ENCODE measurements around the gene ZNF524.

DNA sequence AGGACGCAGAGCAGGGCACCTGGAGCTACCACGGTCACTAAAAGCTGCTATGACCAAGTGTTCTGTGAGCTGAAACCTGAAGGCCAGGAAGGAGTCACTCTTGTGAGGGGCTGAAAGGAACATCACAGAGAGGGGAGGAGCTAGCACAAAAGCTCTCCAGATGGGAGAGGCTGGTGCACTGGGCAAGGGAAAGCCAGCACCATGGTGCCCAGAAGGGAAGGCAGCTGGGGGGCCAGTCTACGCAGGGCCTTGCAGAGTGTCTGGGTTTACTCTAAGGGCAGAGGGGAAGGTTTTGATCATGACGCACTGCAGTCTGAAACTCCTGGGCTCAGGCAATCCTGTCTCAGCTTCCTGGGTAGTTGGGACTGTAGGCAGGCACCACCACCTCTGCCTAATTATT, 36.6 kb downstream of the ZNF524 start:
- TF ChIP-seq, protein P1, sequence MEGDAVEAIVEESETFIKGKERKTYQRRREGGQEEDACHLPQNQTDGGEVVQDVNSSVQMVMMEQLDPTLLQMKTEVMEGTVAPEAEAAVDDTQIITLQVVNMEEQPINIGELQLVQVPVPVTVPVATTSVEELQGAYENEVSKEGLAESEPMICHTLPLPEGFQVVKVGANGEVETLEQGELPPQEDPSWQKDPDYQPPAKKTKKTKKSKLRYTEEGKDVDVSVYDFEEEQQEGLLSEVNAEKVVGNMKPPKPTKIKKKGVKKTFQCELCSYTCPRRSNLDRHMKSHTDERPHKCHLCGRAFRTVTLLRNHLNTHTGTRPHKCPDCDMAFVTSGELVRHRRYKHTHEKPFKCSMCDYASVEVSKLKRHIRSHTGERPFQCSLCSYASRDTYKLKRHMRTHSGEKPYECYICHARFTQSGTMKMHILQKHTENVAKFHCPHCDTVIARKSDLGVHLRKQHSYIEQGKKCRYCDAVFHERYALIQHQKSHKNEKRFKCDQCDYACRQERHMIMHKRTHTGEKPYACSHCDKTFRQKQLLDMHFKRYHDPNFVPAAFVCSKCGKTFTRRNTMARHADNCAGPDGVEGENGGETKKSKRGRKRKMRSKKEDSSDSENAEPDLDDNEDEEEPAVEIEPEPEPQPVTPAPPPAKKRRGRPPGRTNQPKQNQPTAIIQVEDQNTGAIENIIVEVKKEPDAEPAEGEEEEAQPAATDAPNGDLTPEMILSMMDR (IDR thresholded peaks at IDR 0.05), result no peak
- TF ChIP-seq POLR2AphosphoS5 (IDR thresholded peaks at IDR 0.05) (no peak), POLR2A (IDR thresholded peaks at IDR 0.05) (no peak), EP300 (IDR thresholded peaks at IDR 0.05) (no peak)
